WTC11 (cell line): ENCODE data around the gene SAFB2. TPM values are rescaled to one million over a fixed set of nuclear protein-coding genes. Genes with fewer than 3 reads are reported as not detected.

Experiments
- ATAC-seq: fragments of 200-7000 bp; cut with Tn5 transposase; 2 replicates; pipeline ENCODE4 v1.10.0; 2021; ENCODE audit warnings: mild to moderate bottlenecking, moderate library complexity
- CTCF ChIA-PET: fragments of 300-600 bp; sonication (Branson Sonifier 250); formaldehyde crosslinking; loops from one replicate; lab custom pipeline; 2021; ENCODE audit warnings: antibody characterized with exemption; lab: Charles Lee
- POLR2A ChIA-PET: fragments of 350-600 bp; sonication (Branson Sonifier 250); formaldehyde crosslinking; loops from one replicate; lab custom pipeline; 2021; ENCODE audit warnings: antibody characterized with exemption; lab: Charles Lee
- DNase-seq: peaks from one replicate; pipeline ENCODE4 v3.0.0; 2021; ENCODE audit warnings: low spot score
- H3K27ac Mint-ChIP-seq: 2 replicates; pipeline ENCODE4 v1.8.0; 2021; ENCODE audit warnings: mixed read lengths
- H3K27me3 Mint-ChIP-seq: 2 replicates; pipeline ENCODE4 v1.8.0; 2021; ENCODE audit warnings: low read depth, mild to moderate bottlenecking, moderate library complexity, mixed read lengths
- H3K36me3 Mint-ChIP-seq: 2 replicates; pipeline ENCODE4 v1.8.0; 2021; ENCODE audit warnings: mixed read lengths
- H3K4me1 Mint-ChIP-seq: 2 replicates; pipeline ENCODE4 v1.8.0; 2022; ENCODE audit warnings: mixed read lengths
- H3K4me3 Mint-ChIP-seq: 2 replicates; pipeline ENCODE4 v1.8.0; 2021; ENCODE audit warnings: mild to moderate bottlenecking, moderate library complexity, mixed read lengths
- H3K9me3 Mint-ChIP-seq: 2 replicates; pipeline ENCODE4 v1.8.0; 2021; ENCODE audit warnings: mixed read lengths
- GTF2I ChIP-seq: fragments of 250-450 bp; sonication (Bioruptor Pico); conservative IDR thresholded peaks from 2 replicates; pipeline ENCODE4 v1.4.0; 2021; ENCODE audit warnings: mild to moderate bottlenecking
- NFE2L1 ChIP-seq: sonication (generic); formaldehyde crosslinking; IDR thresholded peaks from 2 replicates; pipeline ENCODE4 v1.8.1; 2023; ENCODE audit warnings: missing genetic modification reagents
- OVOL2 ChIP-seq: fragments of 250-450 bp; sonication (Bioruptor Pico); IDR thresholded peaks from 2 replicates; pipeline ENCODE4 v1.9.0; 2021; ENCODE audit warnings: mild to moderate bottlenecking, borderline replicate concordance
- SMAD3 ChIP-seq: sonication (generic); formaldehyde crosslinking; IDR thresholded peaks from 2 replicates; pipeline ENCODE4 v1.8.0; 2022; ENCODE audit warnings: missing genetic modification reagents, mild to moderate bottlenecking, borderline replicate concordance
- TCF7 ChIP-seq: sonication (generic); formaldehyde crosslinking; IDR thresholded peaks from 2 replicates; pipeline ENCODE4 v1.8.0; 2022; ENCODE audit warnings: mild to moderate bottlenecking, low read depth, missing genetic modification reagents, moderate library complexity
- ZNF317 ChIP-seq: sonication (generic); formaldehyde crosslinking; IDR thresholded peaks from 2 replicates; pipeline ENCODE4 v1.8.1; 2023; ENCODE audit warnings: low read depth, mild to moderate bottlenecking, moderate library complexity, missing genetic modification reagents, borderline replicate concordance
- total RNA-seq: library from RNA; stranded (reverse); gene quantifications from 3 replicates; pipeline ENCODE4 v1.2.3, GENCODE V29; 2021
- TF ChIP-seq, protein P1 (sequence below): sonication (generic); formaldehyde crosslinking; IDR thresholded peaks from 2 replicates; pipeline ENCODE4 v1.8.1; 2022; ENCODE audit warnings: missing genetic modification reagents, borderline replicate concordance
- TF ChIP-seq, protein P2 (sequence below): sonication (generic); formaldehyde crosslinking; IDR thresholded peaks from 2 replicates; pipeline ENCODE4 v1.8.1; 2022; ENCODE audit warnings: mild to moderate bottlenecking, moderate library complexity, missing genetic modification reagents
- TF ChIP-seq, protein P3 (sequence below): sonication (generic); formaldehyde crosslinking; IDR thresholded peaks from 2 replicates; pipeline ENCODE4 v1.8.0; 2022; ENCODE audit warnings: missing genetic modification reagents
- TF ChIP-seq, protein P4 (sequence below): sonication (generic); formaldehyde crosslinking; IDR thresholded peaks from 2 replicates; pipeline ENCODE4 v1.8.1; 2023; ENCODE audit warnings: mild to moderate bottlenecking, missing genetic modification reagents, borderline replicate concordance
- TF ChIP-seq, protein P5 (sequence below): sonication (generic); formaldehyde crosslinking; IDR thresholded peaks from 2 replicates; pipeline ENCODE4 v1.8.0; 2023; ENCODE audit warnings: missing genetic modification reagents
- TF ChIP-seq, protein P6 (sequence below): fragments of 250-450 bp; sonication (Bioruptor Pico); IDR thresholded peaks from 2 replicates; pipeline ENCODE4 v1.8.0; 2021; ENCODE audit warnings: mild to moderate bottlenecking

SAFB2 gene
- total RNA-seq, 1 experiment from 2014 or later: 100 TPM

DNA sequence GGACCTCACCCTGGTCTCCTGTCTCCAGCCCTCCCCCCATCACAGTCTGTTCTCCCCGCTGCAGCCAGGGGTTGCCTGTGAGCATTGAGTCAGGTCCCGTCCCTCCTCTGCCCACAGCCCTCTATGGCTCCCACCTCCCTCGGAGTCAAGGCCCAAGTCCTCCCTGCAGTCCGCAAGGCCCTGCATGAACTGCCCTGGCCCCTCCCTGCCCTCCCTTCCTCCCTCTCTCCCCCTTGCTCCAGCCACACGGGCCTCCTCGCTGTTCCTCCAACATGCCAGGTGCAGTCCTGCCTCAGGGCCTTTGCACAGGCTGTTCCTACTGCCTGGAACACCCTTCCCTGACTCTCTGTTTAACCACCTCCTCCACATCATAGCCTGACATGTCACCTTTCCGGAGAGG is 57.6 kb downstream of the SAFB2 start:
- peaks cover 10% of the 10 kb centered on the region for H3K4me1 Mint-ChIP-seq
- no peaks in the 10 kb centered on the region for H3K36me3 Mint-ChIP-seq

More for the DNA sequence above, 57.6 kb downstream of the SAFB2 start:
- CTCF ChIA-PET: interaction anchor here (1.4 kb wide), 1 partner anchor 17 kb away, joined by 3 read pairs; no protein-coding TSS in a partner anchor
- DNase-seq: no peak
- H3K4me3 Mint-ChIP-seq: no peak overlapping the region
- TF ChIP-seq, protein P1, sequence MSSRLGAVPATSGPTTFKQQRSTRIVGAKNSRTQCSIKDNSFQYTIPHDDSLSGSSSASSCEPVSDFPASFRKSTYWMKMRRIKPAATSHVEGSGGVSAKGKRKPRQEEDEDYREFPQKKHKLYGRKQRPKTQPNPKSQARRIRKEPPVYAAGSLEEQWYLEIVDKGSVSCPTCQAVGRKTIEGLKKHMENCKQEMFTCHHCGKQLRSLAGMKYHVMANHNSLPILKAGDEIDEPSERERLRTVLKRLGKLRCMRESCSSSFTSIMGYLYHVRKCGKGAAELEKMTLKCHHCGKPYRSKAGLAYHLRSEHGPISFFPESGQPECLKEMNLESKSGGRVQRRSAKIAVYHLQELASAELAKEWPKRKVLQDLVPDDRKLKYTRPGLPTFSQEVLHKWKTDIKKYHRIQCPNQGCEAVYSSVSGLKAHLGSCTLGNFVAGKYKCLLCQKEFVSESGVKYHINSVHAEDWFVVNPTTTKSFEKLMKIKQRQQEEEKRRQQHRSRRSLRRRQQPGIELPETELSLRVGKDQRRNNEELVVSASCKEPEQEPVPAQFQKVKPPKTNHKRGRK (CRISPR knock-in tag): no peak
- TF ChIP-seq NFE2L1 (CRISPR knock-in tag) (no peak), SMAD3 (CRISPR knock-in tag) (no peak), GTF2I (CRISPR knock-in tag) (no peak), OVOL2 (no peak), TCF7 (no peak), ZNF317 (CRISPR knock-in tag) (no peak)
- TF ChIP-seq, protein P2, sequence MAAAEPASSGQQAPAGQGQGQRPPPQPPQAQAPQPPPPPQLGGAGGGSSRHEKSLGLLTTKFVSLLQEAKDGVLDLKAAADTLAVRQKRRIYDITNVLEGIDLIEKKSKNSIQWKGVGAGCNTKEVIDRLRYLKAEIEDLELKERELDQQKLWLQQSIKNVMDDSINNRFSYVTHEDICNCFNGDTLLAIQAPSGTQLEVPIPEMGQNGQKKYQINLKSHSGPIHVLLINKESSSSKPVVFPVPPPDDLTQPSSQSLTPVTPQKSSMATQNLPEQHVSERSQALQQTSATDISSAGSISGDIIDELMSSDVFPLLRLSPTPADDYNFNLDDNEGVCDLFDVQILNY: no peak
- TF ChIP-seq, protein P3, sequence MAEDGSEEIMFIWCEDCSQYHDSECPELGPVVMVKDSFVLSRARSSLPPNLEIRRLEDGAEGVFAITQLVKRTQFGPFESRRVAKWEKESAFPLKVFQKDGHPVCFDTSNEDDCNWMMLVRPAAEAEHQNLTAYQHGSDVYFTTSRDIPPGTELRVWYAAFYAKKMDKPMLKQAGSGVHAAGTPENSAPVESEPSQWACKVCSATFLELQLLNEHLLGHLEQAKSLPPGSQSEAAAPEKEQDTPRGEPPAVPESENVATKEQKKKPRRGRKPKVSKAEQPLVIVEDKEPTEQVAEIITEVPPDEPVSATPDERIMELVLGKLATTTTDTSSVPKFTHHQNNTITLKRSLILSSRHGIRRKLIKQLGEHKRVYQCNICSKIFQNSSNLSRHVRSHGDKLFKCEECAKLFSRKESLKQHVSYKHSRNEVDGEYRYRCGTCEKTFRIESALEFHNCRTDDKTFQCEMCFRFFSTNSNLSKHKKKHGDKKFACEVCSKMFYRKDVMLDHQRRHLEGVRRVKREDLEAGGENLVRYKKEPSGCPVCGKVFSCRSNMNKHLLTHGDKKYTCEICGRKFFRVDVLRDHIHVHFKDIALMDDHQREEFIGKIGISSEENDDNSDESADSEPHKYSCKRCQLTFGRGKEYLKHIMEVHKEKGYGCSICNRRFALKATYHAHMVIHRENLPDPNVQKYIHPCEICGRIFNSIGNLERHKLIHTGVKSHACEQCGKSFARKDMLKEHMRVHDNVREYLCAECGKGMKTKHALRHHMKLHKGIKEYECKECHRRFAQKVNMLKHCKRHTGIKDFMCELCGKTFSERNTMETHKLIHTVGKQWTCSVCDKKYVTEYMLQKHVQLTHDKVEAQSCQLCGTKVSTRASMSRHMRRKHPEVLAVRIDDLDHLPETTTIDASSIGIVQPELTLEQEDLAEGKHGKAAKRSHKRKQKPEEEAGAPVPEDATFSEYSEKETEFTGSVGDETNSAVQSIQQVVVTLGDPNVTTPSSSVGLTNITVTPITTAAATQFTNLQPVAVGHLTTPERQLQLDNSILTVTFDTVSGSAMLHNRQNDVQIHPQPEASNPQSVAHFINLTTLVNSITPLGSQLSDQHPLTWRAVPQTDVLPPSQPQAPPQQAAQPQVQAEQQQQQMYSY: no peak
- TF ChIP-seq, protein P4, sequence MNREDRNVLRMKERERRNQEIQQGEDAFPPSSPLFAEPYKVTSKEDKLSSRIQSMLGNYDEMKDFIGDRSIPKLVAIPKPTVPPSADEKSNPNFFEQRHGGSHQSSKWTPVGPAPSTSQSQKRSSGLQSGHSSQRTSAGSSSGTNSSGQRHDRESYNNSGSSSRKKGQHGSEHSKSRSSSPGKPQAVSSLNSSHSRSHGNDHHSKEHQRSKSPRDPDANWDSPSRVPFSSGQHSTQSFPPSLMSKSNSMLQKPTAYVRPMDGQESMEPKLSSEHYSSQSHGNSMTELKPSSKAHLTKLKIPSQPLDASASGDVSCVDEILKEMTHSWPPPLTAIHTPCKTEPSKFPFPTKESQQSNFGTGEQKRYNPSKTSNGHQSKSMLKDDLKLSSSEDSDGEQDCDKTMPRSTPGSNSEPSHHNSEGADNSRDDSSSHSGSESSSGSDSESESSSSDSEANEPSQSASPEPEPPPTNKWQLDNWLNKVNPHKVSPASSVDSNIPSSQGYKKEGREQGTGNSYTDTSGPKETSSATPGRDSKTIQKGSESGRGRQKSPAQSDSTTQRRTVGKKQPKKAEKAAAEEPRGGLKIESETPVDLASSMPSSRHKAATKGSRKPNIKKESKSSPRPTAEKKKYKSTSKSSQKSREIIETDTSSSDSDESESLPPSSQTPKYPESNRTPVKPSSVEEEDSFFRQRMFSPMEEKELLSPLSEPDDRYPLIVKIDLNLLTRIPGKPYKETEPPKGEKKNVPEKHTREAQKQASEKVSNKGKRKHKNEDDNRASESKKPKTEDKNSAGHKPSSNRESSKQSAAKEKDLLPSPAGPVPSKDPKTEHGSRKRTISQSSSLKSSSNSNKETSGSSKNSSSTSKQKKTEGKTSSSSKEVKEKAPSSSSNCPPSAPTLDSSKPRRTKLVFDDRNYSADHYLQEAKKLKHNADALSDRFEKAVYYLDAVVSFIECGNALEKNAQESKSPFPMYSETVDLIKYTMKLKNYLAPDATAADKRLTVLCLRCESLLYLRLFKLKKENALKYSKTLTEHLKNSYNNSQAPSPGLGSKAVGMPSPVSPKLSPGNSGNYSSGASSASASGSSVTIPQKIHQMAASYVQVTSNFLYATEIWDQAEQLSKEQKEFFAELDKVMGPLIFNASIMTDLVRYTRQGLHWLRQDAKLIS (CRISPR knock-in tag): no peak
- TF ChIP-seq, protein P5, sequence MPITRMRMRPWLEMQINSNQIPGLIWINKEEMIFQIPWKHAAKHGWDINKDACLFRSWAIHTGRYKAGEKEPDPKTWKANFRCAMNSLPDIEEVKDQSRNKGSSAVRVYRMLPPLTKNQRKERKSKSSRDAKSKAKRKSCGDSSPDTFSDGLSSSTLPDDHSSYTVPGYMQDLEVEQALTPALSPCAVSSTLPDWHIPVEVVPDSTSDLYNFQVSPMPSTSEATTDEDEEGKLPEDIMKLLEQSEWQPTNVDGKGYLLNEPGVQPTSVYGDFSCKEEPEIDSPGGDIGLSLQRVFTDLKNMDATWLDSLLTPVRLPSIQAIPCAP: no peak
- TF ChIP-seq, protein P6, sequence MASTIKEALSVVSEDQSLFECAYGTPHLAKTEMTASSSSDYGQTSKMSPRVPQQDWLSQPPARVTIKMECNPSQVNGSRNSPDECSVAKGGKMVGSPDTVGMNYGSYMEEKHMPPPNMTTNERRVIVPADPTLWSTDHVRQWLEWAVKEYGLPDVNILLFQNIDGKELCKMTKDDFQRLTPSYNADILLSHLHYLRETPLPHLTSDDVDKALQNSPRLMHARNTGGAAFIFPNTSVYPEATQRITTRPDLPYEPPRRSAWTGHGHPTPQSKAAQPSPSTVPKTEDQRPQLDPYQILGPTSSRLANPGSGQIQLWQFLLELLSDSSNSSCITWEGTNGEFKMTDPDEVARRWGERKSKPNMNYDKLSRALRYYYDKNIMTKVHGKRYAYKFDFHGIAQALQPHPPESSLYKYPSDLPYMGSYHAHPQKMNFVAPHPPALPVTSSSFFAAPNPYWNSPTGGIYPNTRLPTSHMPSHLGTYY (CRISPR knock-in tag): no peak
- TF ChIP-seq, all 79 proteins: peak for 0
- ATAC-seq: no peak
- Mint-ChIP-seq H3K27me3 (peaks cover 16% of the 10 kb centered on the region), H3K27ac (no peak overlapping the region), H3K9me3 (peaks cover 11% of the 10 kb centered on the region)
- POLR2A ChIA-PET: no interaction called here
